GM12878 (cell line): Measurements from ENCODE around the gene AASDH. TPM values are rescaled to one million over a fixed set of nuclear protein-coding genes. Genes with fewer than 3 reads are reported as not detected.

Source experiments
- ATAC-seq: fragments of 200-7000 bp; cut with Tn5 transposase; 3 replicates; pipeline ENCODE4 v1.9.1; 2020; ENCODE audit warnings: mild to moderate bottlenecking, moderate library complexity
- BruUV-seq: library from RNA; stranded (reverse); fragments of 400-500 nt; replicated peaks from 2 replicates; lab custom pipeline; 2021; lab: Mats Ljungman, UMichigan
- CTCF ChIA-PET: fragments of 300-600 bp; sonication (Branson Sonifier 250); formaldehyde crosslinking; extraction: SDS; loops from one replicate; lab custom pipeline; 2021; ENCODE audit warnings: inconsistent platforms; lab: Yijun Ruan, JAX
- POLR2A ChIA-PET: fragments of 350-600 bp; formaldehyde crosslinking; extraction: SDS; loops from one replicate; lab custom pipeline; 2021; ENCODE audit warnings: inconsistent platforms; lab: Charles Lee
- RAD21 ChIA-PET: fragments of 300-600 bp; sonication (Branson Sonifier 250); formaldehyde crosslinking; loops from one replicate; lab custom pipeline; 2023; ENCODE audit warnings: antibody characterized with exemption; ENCODE audit not compliant: unreplicated experiment; lab: Charles Lee
- SMC1A ChIA-PET: fragments of 300-600 bp; sonication (Branson Sonifier 250); formaldehyde crosslinking; loops from one replicate; lab custom pipeline; 2023; ENCODE audit not compliant: unreplicated experiment, uncharacterized antibody; lab: Charles Lee
- DNase-seq: peaks from one replicate; pipeline ENCODE4 v3.0.0-alpha.2; 2011; ENCODE audit warnings: low read depth, low spot score
- FAIRE-seq: peaks from 3 replicates; lab custom pipeline; 2011; peaks lifted over from hg19 to GRCh38; lab: Jason Lieb, UNC
- H2AFZ ChIP-seq: 2 replicates; pipeline ENCODE4 v1.6.0; 2011; ENCODE audit warnings: low read depth, low read length, control low read depth; ENCODE audit not compliant: control insufficient read depth
- H3K27ac ChIP-seq: 2 replicates; pipeline ENCODE4 v1.5.1; 2011; ENCODE audit warnings: control low read depth; ENCODE audit not compliant: control insufficient read depth, insufficient read depth
- H3K27me3 ChIP-seq, 2 experiments: replicated peaks in 1 of 2; 2 replicates each; pipeline versions ENCODE4 v1.6.0 to v1.6.1; 2011; ENCODE audit warnings: low read length in 1 of 2; ENCODE audit not compliant: control insufficient read depth in 2 of 2, insufficient read depth in 2 of 2
- H3K36me3 ChIP-seq, 2 experiments: 2 replicates each; pipeline ENCODE4 v1.5.1; 2011; ENCODE audit warnings: low read length in 1 of 2; ENCODE audit not compliant: control insufficient read depth in 2 of 2, insufficient read depth in 2 of 2
- H3K4me1 ChIP-seq: 2 replicates; pipeline ENCODE4 v1.6.1; 2011; ENCODE audit warnings: mild to moderate bottlenecking, low read length, moderate library complexity, mixed read lengths; ENCODE audit not compliant: control insufficient read depth, insufficient read depth
- H3K4me2 ChIP-seq: 2 replicates; pipeline ENCODE4 v1.6.0; 2011; ENCODE audit warnings: control low read depth; ENCODE audit not compliant: control insufficient read depth, insufficient read depth
- H3K4me3 ChIP-seq: fragments of 200-600 bp; sonication (generic); 2 replicates; pipeline ENCODE4 v1.5.1; 2016
- H3K79me2 ChIP-seq: 2 replicates; pipeline ENCODE4 v1.6.0; 2011; ENCODE audit warnings: low read length; ENCODE audit not compliant: control insufficient read depth, insufficient read depth
- H3K9ac ChIP-seq: 2 replicates; pipeline ENCODE4 v1.8.0; 2011; ENCODE audit warnings: low read length, control low read depth, mixed read lengths; ENCODE audit not compliant: control insufficient read depth, insufficient read depth
- H3K9me3 ChIP-seq: replicated peaks from 3 replicates; pipeline ENCODE4 v1.5.1; 2011; ENCODE audit warnings: mild to moderate bottlenecking, low read length; ENCODE audit not compliant: control insufficient read depth, insufficient read depth
- H4K20me1 ChIP-seq: 2 replicates; pipeline ENCODE4 v1.6.0; 2011; ENCODE audit not compliant: control insufficient read depth, insufficient read depth
- DPF2 ChIP-seq: fragments of 450-650 bp; IDR thresholded peaks from 2 replicates; pipeline ENCODE4 v1.6.1; 2017; ENCODE audit warnings: mild to moderate bottlenecking
- KLF5 ChIP-seq: fragments of 450-650 bp; IDR thresholded peaks from 2 replicates; pipeline ENCODE4 v1.6.1; 2014; ENCODE audit warnings: mild to moderate bottlenecking; ENCODE audit not compliant: partially characterized antibody
- LARP7 ChIP-seq: fragments of 450-650 bp; IDR thresholded peaks from 2 replicates; pipeline ENCODE4 v1.6.1; 2017; ENCODE audit warnings: mild to moderate bottlenecking
- MYB ChIP-seq: fragments of 150-350 bp; IDR thresholded peaks from 2 replicates; pipeline ENCODE4 v1.6.1; 2014; ENCODE audit warnings: mild to moderate bottlenecking, low read depth, low read length, borderline replicate concordance
- NRF1 ChIP-seq: conservative IDR thresholded peaks from 2 replicates; pipeline ENCODE4 v1.6.1; 2011; ENCODE audit warnings: mild to moderate bottlenecking, low read depth, low read length, improper control_type of control experiment
- POLR2AphosphoS2 ChIP-seq: IDR thresholded peaks from 2 replicates; pipeline ENCODE4 v1.6.1; 2011; ENCODE audit warnings: low read depth, mild to moderate bottlenecking, low read length, improper control_type of control experiment, moderate library complexity
- SP1 ChIP-seq: IDR thresholded peaks from one replicate; pipeline ENCODE4 v1.6.1; 2011; ENCODE audit warnings: low read depth, low read length
- SPI1 ChIP-seq: IDR thresholded peaks from 2 replicates; pipeline ENCODE4 v1.6.1; 2011; ENCODE audit warnings: low read depth, mild to moderate bottlenecking, low read length, moderate library complexity, borderline replicate concordance; ENCODE audit not compliant: insufficient read depth
- SUPT20H ChIP-seq: IDR thresholded peaks from 2 replicates; pipeline ENCODE4 v1.6.1; 2011; ENCODE audit warnings: low read depth, mild to moderate bottlenecking, low read length, moderate library complexity, borderline replicate concordance; ENCODE audit not compliant: control insufficient read depth
- WGBS: methylation state at CpG from one replicate; pipeline ENCODE4 v1.1.6; 2016; ENCODE audit warnings: low lambda C conversion rate; ENCODE audit not compliant: insufficient replicate concordance, insufficient coverage; ENCODE audit errors: missing lambda C conversion rate; 5-methylcytosine and 5-hydroxymethylcytosine counted together
- in situ Hi-C: fragments of 300-500 bp; cut with MboI; formaldehyde crosslinking; loops from 9 replicates; pipeline ENCODE4 v1.14.3; 2018; ENCODE audit warnings: mixed read lengths
- intact Hi-C: fragments of 100-400 bp; cut with micrococcal nuclease; formaldehyde crosslinking; loops from one replicate; pipeline ENCODE4 v1.14.2; 2022; ENCODE audit not compliant: unreplicated experiment
- polyA plus RNA-seq, 11 experiments: library from polyadenylated mRNA; depleted of rRNA in 4 of 11; unstranded in 6 of 11; stranded (reverse) in 5 of 11; fragments of >200 nt; fragmentation: Nextera tagmentation in 4 of 11; fragmentation: Illumina TruSeq in 1 of 11; extraction: Ambion mirVana in 4 of 11; extraction: Trizol in 1 of 11; gene quantifications; 1 replicate in 1 of 11; 2 replicates in 10 of 11; pipeline versions ENCODE4 v1.2.1 to v1.2.3, GENCODE V29; 2011 to 2016; ENCODE audit warnings: inconsistent platforms in 2 of 11, missing spikeins in 2 of 11, low read depth in 1 of 11
- total RNA-seq, 4 experiments: library from RNA; depleted of rRNA in 3 of 4; stranded (reverse); fragments of >200 nt in 3 of 4; fragmentation: Illumina TruSeq in 1 of 4; extraction: Trizol in 1 of 4; gene quantifications; 2 replicates each; pipeline versions ENCODE4 v1.2.1 to v1.2.3, GENCODE V29; 2013 to 2021
- TF ChIP-seq, protein P1 (sequence below), 3 experiments: IDR thresholded peaks in 2 of 3; conservative IDR thresholded peaks in 1 of 3; 2 replicates each; pipeline ENCODE4 v1.5.1; 2011; ENCODE audit warnings: low read depth in 3 of 3, low read length in 3 of 3, mild to moderate bottlenecking in 3 of 3, control low read depth in 2 of 3, moderate library complexity in 2 of 3, inconsistent platforms in 1 of 3, mixed read lengths in 1 of 3; ENCODE audit not compliant: control insufficient read depth in 2 of 3, insufficient read depth in 1 of 3; ENCODE audit errors: extremely low read depth in 1 of 3

The AASDH gene
- total and polyA plus RNA-seq, 10 of the 15 experiments (the other 5 are each of a cell fraction or from before 2014, with no cell fraction given) = 7.3 to 19.1 (median 11.3) TPM

DNA sequence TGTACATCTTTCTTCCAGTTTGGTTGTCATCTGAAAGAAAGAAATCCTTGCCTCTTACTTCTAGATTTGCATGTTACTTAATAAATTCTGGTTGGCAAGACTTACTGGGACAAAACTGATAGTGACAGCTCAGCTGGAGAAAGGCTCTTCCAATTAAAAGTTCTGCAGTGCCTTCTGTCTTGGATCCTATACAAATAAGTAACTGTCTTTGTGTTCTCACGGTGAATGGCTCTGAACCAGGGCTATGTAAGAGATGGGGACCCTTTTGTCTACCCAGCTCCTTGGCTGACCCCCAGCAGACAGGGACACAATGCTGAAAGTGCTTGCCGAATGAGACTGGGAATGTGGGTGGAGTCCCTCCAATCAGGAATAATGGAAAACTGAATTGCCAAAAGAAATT, 89.5 kb downstream of the AASDH start:
- 49% methylated on average over 2 of the region's 2 CpGs for WGBS
- Histone ChIP-seq H3K9ac (no peak overlapping the region), H3K4me3 (no peak overlapping the region), H3K27me3 (no peaks in the 10 kb centered on the region), H3K4me2 (no peak overlapping the region), H3K9me3 (no peaks in the 10 kb centered on the region), H3K27ac (no peak overlapping the region), H4K20me1 (no peaks in the 10 kb centered on the region), H3K4me1 (no peaks in the 10 kb centered on the region), H3K79me2 (no peaks in the 10 kb centered on the region), H3K36me3 (no peaks in the 10 kb centered on the region), H2AFZ (no peak overlapping the region)
- ChIA-PET RAD21 (interaction anchor here (1.2 to 2.1 kb wide), 2 partner anchors 15 to 349 kb away, joined by 3 to 6 read pairs; partner anchors contain the start of gene CEP135), CTCF (interaction anchor here (6.2 kb wide), 1 partner anchor 350 kb away, joined by 49 read pairs; the partner anchor contains the start of gene CEP135), SMC1A (no interaction called here), POLR2A (no interaction called here)
- TF ChIP-seq, protein P1, sequence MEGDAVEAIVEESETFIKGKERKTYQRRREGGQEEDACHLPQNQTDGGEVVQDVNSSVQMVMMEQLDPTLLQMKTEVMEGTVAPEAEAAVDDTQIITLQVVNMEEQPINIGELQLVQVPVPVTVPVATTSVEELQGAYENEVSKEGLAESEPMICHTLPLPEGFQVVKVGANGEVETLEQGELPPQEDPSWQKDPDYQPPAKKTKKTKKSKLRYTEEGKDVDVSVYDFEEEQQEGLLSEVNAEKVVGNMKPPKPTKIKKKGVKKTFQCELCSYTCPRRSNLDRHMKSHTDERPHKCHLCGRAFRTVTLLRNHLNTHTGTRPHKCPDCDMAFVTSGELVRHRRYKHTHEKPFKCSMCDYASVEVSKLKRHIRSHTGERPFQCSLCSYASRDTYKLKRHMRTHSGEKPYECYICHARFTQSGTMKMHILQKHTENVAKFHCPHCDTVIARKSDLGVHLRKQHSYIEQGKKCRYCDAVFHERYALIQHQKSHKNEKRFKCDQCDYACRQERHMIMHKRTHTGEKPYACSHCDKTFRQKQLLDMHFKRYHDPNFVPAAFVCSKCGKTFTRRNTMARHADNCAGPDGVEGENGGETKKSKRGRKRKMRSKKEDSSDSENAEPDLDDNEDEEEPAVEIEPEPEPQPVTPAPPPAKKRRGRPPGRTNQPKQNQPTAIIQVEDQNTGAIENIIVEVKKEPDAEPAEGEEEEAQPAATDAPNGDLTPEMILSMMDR (IDR thresholded peaks at IDR 0.05 in 2 of 3, conservative IDR thresholded peaks at IDR 0.05 in 1 of 3; ENCODE audit: control insufficient read depth in 2 of 3, extremely low read depth in 1 of 3, insufficient read depth in 1 of 3, low read depth in 3 of 3, low read length in 3 of 3) = no peak
- TF ChIP-seq POLR2AphosphoS2 (no peak), SPI1 (no peak), KLF5 (no peak), LARP7 (no peak), DPF2 (no peak), SUPT20H (no peak), MYB (no peak), NRF1 (no peak), SP1 (no peak)
- BruUV-seq = no TSS peak
- DNase-seq (no peak), ATAC-seq (no peak), FAIRE-seq (no peak)
- in situ Hi-C loops = loop anchor here (10.0 kb wide), 1 partner anchor 353 kb away; the partner anchor contains the start of gene CEP135
- intact Hi-C loops = no loop called here
